IPS-NIHi7 (cell line): ENCODE measurements around the gene ALG12.
A peak's percentile ranks its signal among the peaks of the same experiment; 100 is the strongest.

Experiments
- DNase-seq: peaks from one replicate; pipeline ENCODE4 v3.0.0; 2012; ENCODE audit warnings: mixed read lengths; ENCODE audit errors: extremely low spot score

Gene ALG12

GRCh38 chr22:49930596-49931412 is 12.6 kb upstream of the ALG12 start:
- no peak for DNase-seq

GRCh38 chr22:49929994-49930575 is 11.8 kb upstream of the ALG12 start:
- no peak for DNase-seq

- DNase-seq, result peak; percentile 88
Measured at GRCh38 chr22:49929211-49929979, 11.2 kb upstream of the ALG12 start.

- no peak for DNase-seq
Measured at GRCh38 chr22:49928555-49929210, 10.4 kb upstream of the ALG12 start.

- DNase-seq, result no peak
Measured at GRCh38 chr22:49928185-49928495, 9.9 kb upstream of the ALG12 start.

GRCh38 chr22:49927483-49928184 is 9.4 kb upstream of the ALG12 start:
- DNase-seq, result no peak

GRCh38 chr22:49926916-49927315 is 8.7 kb upstream of the ALG12 start:
- no peak for DNase-seq

- DNase-seq, result no peak
Measured at GRCh38 chr22:49925525-49926128, 7.4 kb upstream of the ALG12 start.

- no peak for DNase-seq
Measured at GRCh38 chr22:49924113-49924833, 6.0 kb upstream of the ALG12 start.

- DNase-seq, result no peak
Measured at GRCh38 chr22:49923445-49923844, 5.2 kb upstream of the ALG12 start.

- DNase-seq, result no peak
Measured at GRCh38 chr22:49922926-49923325, 4.7 kb upstream of the ALG12 start.

- no peak for DNase-seq
Measured at GRCh38 chr22:49922484-49922883, 4.2 kb upstream of the ALG12 start.

GRCh38 chr22:49921508-49922278 is 3.5 kb upstream of the ALG12 start:
- DNase-seq, result no peak

- DNase-seq, result no peak
Measured at GRCh38 chr22:49920859-49921258, 2.6 kb upstream of the ALG12 start.

- no peak for DNase-seq
Measured at GRCh38 chr22:49918911-49919881, 958 bp upstream of the ALG12 start.

GRCh38 chr22:49916831-49917230 is 1.4 kb downstream of the ALG12 start:
- no peak for DNase-seq

GRCh38 chr22:49915610-49916009 is 2.6 kb downstream of the ALG12 start:
- DNase-seq, result peak; percentile 61

GRCh38 chr22:49914256-49914655 is 4.0 kb downstream of the ALG12 start:
- no peak for DNase-seq

- no peak for DNase-seq
Measured at GRCh38 chr22:49913446-49913845, 4.8 kb downstream of the ALG12 start.
